Measurements from ENCODE around the gene SERGEF. TPM values are rescaled to one million over a fixed set of nuclear protein-coding genes. Genes with fewer than 3 reads are reported as not detected.

Gene SERGEF
- total and polyA plus RNA-seq, 2 of the 4 experiments (the other 2 are of a cell fraction): 12.2 to 18.1 TPM

- H2AK9ac ChIP-seq (replicated peaks; ENCODE audit: low read depth, low read length, poor library complexity): no peak overlapping the region
- H3K4me1 ChIP-seq (ENCODE audit: control insufficient read depth, insufficient read depth, low read length): no peaks in the 10 kb centered on the region; the same call in 1 of the 2 replicates
- peaks cover 8% of the 10 kb centered on the region for H3K36me3 ChIP-seq (ENCODE audit: control insufficient read depth, insufficient read depth, low read length)
- H3K9ac ChIP-seq (ENCODE audit: low read depth, low read length): no peak overlapping the region
- no peak overlapping the region for H3K27ac ChIP-seq (ENCODE audit: insufficient read depth, low read length)
- no peak overlapping the region for H4K5ac ChIP-seq (ENCODE audit: low read depth, low read length)
- no peak overlapping the region for H2BK120ac ChIP-seq (ENCODE audit: low read depth, low read length)
- no peak overlapping the region for H2BK5ac ChIP-seq (ENCODE audit: low read depth, low read length, poor library complexity, severe bottlenecking)
- H2AK5ac ChIP-seq (ENCODE audit: low read depth, low read length): no peak overlapping the region
- H2BK20ac ChIP-seq (ENCODE audit: low read depth, low read length): no peak overlapping the region
- in situ Hi-C loops (cut with MboI; ENCODE audit: low sequenced_read_pairs): no loop called here
- dilution Hi-C loops (cut with HindIII; ENCODE audit: low sequenced_read_pairs, unreplicated experiment): no loop called here
- no peak overlapping the region for H3K4me2 ChIP-seq (ENCODE audit: low read depth, low read length)
- no peak overlapping the region for H3K14ac ChIP-seq (replicated peaks; ENCODE audit: low read depth, low read length)
- POLR2A ChIA-PET (ENCODE audit: unreplicated experiment): no interaction called here
- H2AFZ ChIP-seq (replicated peaks; ENCODE audit: low read length, poor library complexity): no peak overlapping the region
- no peaks in the 10 kb centered on the region for H3K9me1 ChIP-seq (ENCODE audit: insufficient read depth, low read length)
- no TSS peak for BruUV-seq (replicated peaks)
- no peaks in the 10 kb centered on the region for H3K27me3 ChIP-seq (ENCODE audit: control insufficient read depth, insufficient read depth, low read length)
- H4K8ac ChIP-seq (ENCODE audit: low read depth in 2 of 2, low read length in 2 of 2): no peak overlapping the region
- DNase-seq: no peak
- CTCF ChIA-PET: interaction anchor here (0.6 kb wide), 1 partner anchor 68 kb away, joined by 3 read pairs; no protein-coding TSS in a partner anchor
- no peak overlapping the region for H3K4me3 ChIP-seq (ENCODE audit: insufficient read depth, low read depth, low read length)
- WGBS, 2 experiments (ENCODE audit: extremely low coverage in 2 of 2, insufficient read length in 1 of 2): 100% methylated on average over 1 of the region's 1 CpG; no CpG with 5 or more reads in 1 of the 2 experiments
- ATAC-seq (ENCODE audit: low read depth): no peak
- no peak overlapping the region for H2BK15ac ChIP-seq (ENCODE audit: low read depth, low read length)
- no peak overlapping the region for H3K18ac ChIP-seq (ENCODE audit: low read depth, low read length)
- no peak for TF ChIP-seq RFX5 (IDR thresholded peaks at IDR 0.05; ENCODE audit: low read depth, low read length)
- no peak for TF ChIP-seq CTCF (conservative IDR thresholded peaks at IDR 0.05; ENCODE audit: low read depth, low read length)
- TF ChIP-seq, protein P1, sequence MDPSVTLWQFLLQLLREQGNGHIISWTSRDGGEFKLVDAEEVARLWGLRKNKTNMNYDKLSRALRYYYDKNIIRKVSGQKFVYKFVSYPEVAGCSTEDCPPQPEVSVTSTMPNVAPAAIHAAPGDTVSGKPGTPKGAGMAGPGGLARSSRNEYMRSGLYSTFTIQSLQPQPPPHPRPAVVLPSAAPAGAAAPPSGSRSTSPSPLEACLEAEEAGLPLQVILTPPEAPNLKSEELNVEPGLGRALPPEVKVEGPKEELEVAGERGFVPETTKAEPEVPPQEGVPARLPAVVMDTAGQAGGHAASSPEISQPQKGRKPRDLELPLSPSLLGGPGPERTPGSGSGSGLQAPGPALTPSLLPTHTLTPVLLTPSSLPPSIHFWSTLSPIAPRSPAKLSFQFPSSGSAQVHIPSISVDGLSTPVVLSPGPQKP (IDR thresholded peaks at IDR 0.05; ENCODE audit: borderline replicate concordance, low read depth, low read length): no peak
- no peak for TF ChIP-seq MXI1 (IDR thresholded peaks at IDR 0.05; ENCODE audit: borderline replicate concordance, low read depth, low read length)
- TF ChIP-seq CEBPB (IDR thresholded peaks at IDR 0.05; ENCODE audit: low read depth, low read length): no peak
- TF ChIP-seq, protein P2, sequence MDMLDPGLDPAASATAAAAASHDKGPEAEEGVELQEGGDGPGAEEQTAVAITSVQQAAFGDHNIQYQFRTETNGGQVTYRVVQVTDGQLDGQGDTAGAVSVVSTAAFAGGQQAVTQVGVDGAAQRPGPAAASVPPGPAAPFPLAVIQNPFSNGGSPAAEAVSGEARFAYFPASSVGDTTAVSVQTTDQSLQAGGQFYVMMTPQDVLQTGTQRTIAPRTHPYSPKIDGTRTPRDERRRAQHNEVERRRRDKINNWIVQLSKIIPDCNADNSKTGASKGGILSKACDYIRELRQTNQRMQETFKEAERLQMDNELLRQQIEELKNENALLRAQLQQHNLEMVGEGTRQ (IDR thresholded peaks at IDR 0.05; ENCODE audit: low read depth, low read length): no peak
- TF ChIP-seq CHD1 (IDR thresholded peaks at IDR 0.05; ENCODE audit: low read depth, low read length): no peak
- TF ChIP-seq SMC3 (IDR thresholded peaks at IDR 0.05; ENCODE audit: low read depth, low read length): no peak
- no peak for TF ChIP-seq POLR2A (IDR thresholded peaks at IDR 0.05; ENCODE audit: low read depth, low read length)
- no peak for TF ChIP-seq NFE2L2 (IDR thresholded peaks at IDR 0.05; ENCODE audit: low read depth, low read length)
- no peak for TF ChIP-seq MAFK (IDR thresholded peaks at IDR 0.05; ENCODE audit: low read depth, low read length)
- no peak for TF ChIP-seq BHLHE40 (IDR thresholded peaks at IDR 0.05; ENCODE audit: low read depth, low read length)
- TF ChIP-seq RCOR1 (IDR thresholded peaks at IDR 0.05; ENCODE audit: insufficient replicate concordance, low read length): no peak
- no peaks in the 10 kb centered on the region for H3K79me1 ChIP-seq (ENCODE audit: low read depth in 1 of 2, low read length in 2 of 2)
- no peak overlapping the region for H3K23ac ChIP-seq (ENCODE audit: low read depth, low read length)
- no peaks in the 10 kb centered on the region for H3K9me3 ChIP-seq (ENCODE audit: control insufficient read depth, insufficient read depth, low read length)
- no peaks in the 10 kb centered on the region for H4K20me1 ChIP-seq (ENCODE audit: insufficient read depth, low read length)
- no peak overlapping the region for H3K56ac ChIP-seq (ENCODE audit: extremely low read depth, insufficient read depth, low read length)
- H3K4ac ChIP-seq (ENCODE audit: low read depth, low read length): no peak overlapping the region
- intact Hi-C loops (cut with micrococcal nuclease): no loop called here
- no peak overlapping the region for H4K91ac ChIP-seq (ENCODE audit: insufficient read depth, low read depth, low read length)
Observed at GRCh38 chr11:18000760-18001159, 12.1 kb downstream of the SERGEF start.

Measured in IMR-90 (cell line).